ENCODE results near the gene ADARB1. TPM values are rescaled to one million over a fixed set of nuclear protein-coding genes. Genes with fewer than 3 reads are reported as not detected.

Gene ADARB1
- total RNA-seq, 1 experiment from 2014 or later = 31.9 TPM

DNA sequence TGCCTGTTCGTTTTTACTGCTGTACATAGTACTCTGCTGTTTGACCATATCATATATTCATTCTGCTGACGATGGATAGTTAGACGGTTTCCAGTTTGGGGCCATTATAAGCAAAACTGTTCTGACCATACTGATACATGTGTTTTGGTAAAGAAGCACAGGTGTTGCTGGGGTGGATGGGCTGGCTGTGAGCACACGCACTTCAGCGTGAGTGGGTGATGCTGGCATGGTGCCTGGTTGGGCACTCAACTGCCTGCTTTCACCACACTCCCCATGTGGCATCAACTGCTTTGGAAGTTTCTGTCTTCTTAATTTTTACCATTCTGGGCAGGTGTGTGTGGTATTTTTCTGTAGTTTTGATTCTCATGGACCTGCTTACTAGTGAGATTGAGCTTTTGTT lies 37.3 kb downstream of the ADARB1 start:
- intact Hi-C loops (cut with micrococcal nuclease; ENCODE audit: unreplicated experiment) = no loop called here
- BruUV-seq (replicated peaks) = no TSS peak
- CTCF ChIA-PET = no interaction called here
- H3K36me3 ChIP-seq (ENCODE audit: insufficient read depth, low read length, poor library complexity, severe bottlenecking) = no peaks in the 10 kb centered on the region
- no peak overlapping the region for H3K27ac ChIP-seq (ENCODE audit: low read depth, low read length, poor library complexity, severe bottlenecking)
- no peaks in the 10 kb centered on the region for H3K9me3 ChIP-seq (ENCODE audit: low read depth, low read length, poor library complexity, severe bottlenecking)
- no peak for TF ChIP-seq EZH2 (IDR thresholded peaks at IDR 0.05; ENCODE audit: borderline replicate concordance, low read depth, low read length, poor library complexity, severe bottlenecking)
- no peak for TF ChIP-seq CTCF (conservative IDR thresholded peaks at IDR 0.05; ENCODE audit: low read depth, low read length)
- no peak for DNase-seq (ENCODE audit: low spot score)
- peaks cover 7% of the 10 kb centered on the region for H3K4me1 ChIP-seq (ENCODE audit: insufficient read depth, low read length, poor library complexity, severe bottlenecking)
- no peaks in the 10 kb centered on the region for H3K27me3 ChIP-seq (replicated peaks; ENCODE audit: insufficient read depth, low read depth, low read length, poor library complexity)
- POLR2A ChIA-PET (ENCODE audit: low non-redundant PET) = interaction anchor here (0.6 kb wide), 1 partner anchor 111 kb away, joined by 4 read pairs; no protein-coding TSS in a partner anchor
- H3K4me3 ChIP-seq (ENCODE audit: low read depth, low read length, poor library complexity, severe bottlenecking) = no peak overlapping the region

DNA sequence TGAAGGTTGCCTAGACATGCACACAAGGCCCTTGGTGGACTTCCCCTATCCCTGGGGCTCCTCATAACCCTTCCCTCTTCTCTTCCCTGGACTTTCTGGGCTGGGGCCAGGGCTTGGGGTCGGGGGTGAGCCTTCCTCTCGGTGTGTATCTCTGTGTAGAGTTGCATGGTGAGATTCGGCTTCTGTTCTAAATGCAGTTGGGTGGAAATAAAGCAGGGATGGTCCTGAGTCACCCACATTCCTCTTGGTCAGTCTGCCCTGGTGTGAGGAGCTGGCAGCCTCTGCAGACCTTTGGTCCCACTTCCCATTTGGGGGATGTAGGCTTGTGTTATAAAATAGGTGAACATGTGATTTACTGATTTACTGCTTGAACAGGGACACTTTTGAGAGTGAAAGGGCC lies 38.0 kb downstream of the ADARB1 start:
- no peak for DNase-seq (ENCODE audit: low spot score)
- intact Hi-C loops (cut with micrococcal nuclease; ENCODE audit: unreplicated experiment) = no loop called here
- no peaks in the 10 kb centered on the region for H3K27me3 ChIP-seq (replicated peaks; ENCODE audit: insufficient read depth, low read depth, low read length, poor library complexity)
- TF ChIP-seq EZH2 (IDR thresholded peaks at IDR 0.05; ENCODE audit: borderline replicate concordance, low read depth, low read length, poor library complexity, severe bottlenecking) = no peak
- no peak for TF ChIP-seq CTCF (conservative IDR thresholded peaks at IDR 0.05; ENCODE audit: low read depth, low read length)
- H3K4me1 ChIP-seq (ENCODE audit: insufficient read depth, low read length, poor library complexity, severe bottlenecking) = peaks cover 7% of the 10 kb centered on the region
- H3K4me3 ChIP-seq (ENCODE audit: low read depth, low read length, poor library complexity, severe bottlenecking) = no peak overlapping the region
- H3K9me3 ChIP-seq (ENCODE audit: low read depth, low read length, poor library complexity, severe bottlenecking) = no peaks in the 10 kb centered on the region
- no peaks in the 10 kb centered on the region for H3K36me3 ChIP-seq (ENCODE audit: insufficient read depth, low read length, poor library complexity, severe bottlenecking)
- ChIA-PET POLR2A (ENCODE audit: low non-redundant PET) (interaction anchor here (0.6 kb wide), 1 partner anchor 110 kb away, joined by 4 read pairs; no protein-coding TSS in a partner anchor), CTCF (no interaction called here)
- BruUV-seq (replicated peaks) = no TSS peak
- H3K27ac ChIP-seq (ENCODE audit: low read depth, low read length, poor library complexity, severe bottlenecking) = no peak overlapping the region

DNA sequence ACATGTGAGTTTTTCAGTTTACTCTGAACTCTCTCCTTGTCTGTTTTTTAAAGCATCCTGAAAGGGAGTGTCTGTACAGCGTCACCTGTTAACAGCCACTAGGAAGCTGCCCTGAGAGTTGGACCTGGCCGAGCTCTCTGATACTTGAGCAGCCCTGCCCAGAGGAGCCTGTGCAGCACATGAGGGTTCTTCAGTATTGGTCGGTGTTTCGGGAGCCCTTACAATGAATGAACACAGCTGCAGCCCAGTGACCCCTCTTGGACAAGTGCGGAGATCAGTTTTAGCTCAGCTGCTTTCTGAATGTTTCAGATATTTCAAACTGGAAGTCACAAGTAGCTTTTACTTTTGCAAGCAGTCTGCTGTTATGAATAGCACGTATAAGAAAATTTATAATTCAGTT lies 39.2 kb downstream of the ADARB1 start:
- CTCF ChIA-PET = no interaction called here
- H3K4me3 ChIP-seq (ENCODE audit: low read depth, low read length, poor library complexity, severe bottlenecking) = no peak overlapping the region
- TF ChIP-seq EZH2 (IDR thresholded peaks at IDR 0.05; ENCODE audit: borderline replicate concordance, low read depth, low read length, poor library complexity, severe bottlenecking) = no peak
- TF ChIP-seq CTCF (conservative IDR thresholded peaks at IDR 0.05; ENCODE audit: low read depth, low read length) = no peak
- no peak overlapping the region for H3K27ac ChIP-seq (ENCODE audit: low read depth, low read length, poor library complexity, severe bottlenecking)
- DNase-seq (ENCODE audit: low spot score) = no peak
- no TSS peak for BruUV-seq (replicated peaks)
- H3K9me3 ChIP-seq (ENCODE audit: low read depth, low read length, poor library complexity, severe bottlenecking) = peaks cover 5% of the 10 kb centered on the region
- no peaks in the 10 kb centered on the region for H3K36me3 ChIP-seq (ENCODE audit: insufficient read depth, low read length, poor library complexity, severe bottlenecking)
- intact Hi-C loops (cut with micrococcal nuclease; ENCODE audit: unreplicated experiment) = no loop called here
- no peaks in the 10 kb centered on the region for H3K27me3 ChIP-seq (replicated peaks; ENCODE audit: insufficient read depth, low read depth, low read length, poor library complexity)
- POLR2A ChIA-PET (ENCODE audit: low non-redundant PET) = no interaction called here
- H3K4me1 ChIP-seq (ENCODE audit: insufficient read depth, low read length, poor library complexity, severe bottlenecking) = peaks cover 7% of the 10 kb centered on the region
